GM23338 (cell line): ENCODE data around the gene KXD1. TPM values are rescaled to one million over a fixed set of nuclear protein-coding genes. Genes with fewer than 3 reads are reported as not detected.

ENCODE experiments used
- ATAC-seq: fragments of 200-7000 bp; cut with Tn5 transposase; 3 replicates; pipeline ENCODE4 v1.9.1; 2020
- DNase-seq: peaks from one replicate; pipeline ENCODE4 v3.0.0-alpha.2; 2015; ENCODE audit warnings: low spot score
- H2AFZ ChIP-seq: fragments of 200-600 bp; sonication (generic); 2 replicates; pipeline ENCODE4 v1.8.0; 2016; ENCODE audit warnings: antibody characterized with exemption, mild to moderate bottlenecking, moderate library complexity
- H3F3A ChIP-seq: fragments of 200-600 bp; sonication (generic); replicated peaks from 2 replicates; pipeline ENCODE4 v1.8.0; 2017; ENCODE audit warnings: antibody characterized with exemption, mixed run types, low read depth
- H3K27ac ChIP-seq: fragments of 200-600 bp; sonication (generic); 2 replicates; pipeline ENCODE4 v1.6.1; 2016; ENCODE audit warnings: low read depth
- H3K27me3 ChIP-seq: fragments of 200-600 bp; sonication (generic); 2 replicates; pipeline ENCODE4 v1.8.0; 2016; ENCODE audit warnings: mild to moderate bottlenecking, mixed run types, moderate library complexity; ENCODE audit not compliant: insufficient read depth
- H3K36me3 ChIP-seq: fragments of 200-600 bp; sonication (generic); 2 replicates; pipeline ENCODE4 v1.8.0; 2016; ENCODE audit warnings: mild to moderate bottlenecking; ENCODE audit not compliant: insufficient read depth
- H3K4me1 ChIP-seq: fragments of 200-600 bp; sonication (generic); 2 replicates; pipeline ENCODE4 v1.8.0; 2016; ENCODE audit warnings: mild to moderate bottlenecking, moderate library complexity; ENCODE audit not compliant: insufficient read depth
- H3K4me2 ChIP-seq: fragments of 200-600 bp; sonication (generic); 2 replicates; pipeline ENCODE4 v1.7.1; 2017; ENCODE audit warnings: mixed run types
- H3K4me3 ChIP-seq: fragments of 200-600 bp; sonication (generic); 2 replicates; pipeline ENCODE4 v1.6.1; 2016; ENCODE audit warnings: mixed run types
- H3K79me2 ChIP-seq: fragments of 200-600 bp; sonication (generic); replicated peaks from 2 replicates; pipeline ENCODE4 v1.8.0; 2017; ENCODE audit warnings: mild to moderate bottlenecking; ENCODE audit not compliant: insufficient read depth
- H3K9me2 ChIP-seq: fragments of 200-600 bp; sonication (generic); 2 replicates; pipeline ENCODE4 v1.8.0; 2017; ENCODE audit not compliant: insufficient read depth
- H4K20me1 ChIP-seq: fragments of 200-600 bp; sonication (generic); replicated peaks from 2 replicates; pipeline ENCODE4 v1.8.0; 2017; ENCODE audit warnings: mild to moderate bottlenecking; ENCODE audit not compliant: insufficient read depth
- H3K27ac Mint-ChIP-seq: 2 replicates; pipeline ENCODE4 v1.8.0; 2020; ENCODE audit warnings: inconsistent platforms, mild to moderate bottlenecking, moderate library complexity, mixed read lengths
- H3K27me3 Mint-ChIP-seq: 3 replicates; pipeline ENCODE4 v1.8.0; 2022; ENCODE audit warnings: low read depth, mild to moderate bottlenecking, moderate library complexity, mixed read lengths, inconsistent platforms; ENCODE audit not compliant: insufficient read depth, poor library complexity
- H3K36me3 Mint-ChIP-seq: 3 replicates; pipeline ENCODE4 v1.8.0; 2021; ENCODE audit warnings: low read depth, mild to moderate bottlenecking, inconsistent platforms, moderate library complexity, mixed read lengths
- H3K4me1 Mint-ChIP-seq: 3 replicates; pipeline ENCODE4 v1.8.0; 2020; ENCODE audit warnings: mild to moderate bottlenecking, inconsistent platforms, mixed read lengths
- H3K4me3 Mint-ChIP-seq: 3 replicates; pipeline ENCODE4 v1.8.0; 2021; ENCODE audit warnings: moderate library complexity, mild to moderate bottlenecking, inconsistent platforms, mixed read lengths
- H3K9me3 Mint-ChIP-seq: 3 replicates; pipeline ENCODE4 v1.8.0; 2020; ENCODE audit warnings: moderate library complexity, mild to moderate bottlenecking, inconsistent platforms, mixed read lengths
- CREB1 ChIP-seq: fragments of 250-450 bp; sonication (Bioruptor Pico); IDR thresholded peaks from 2 replicates; pipeline ENCODE4 v1.5.0; 2020; ENCODE audit warnings: low read depth, mild to moderate bottlenecking, moderate library complexity
- EZH2 ChIP-seq: fragments of 200-600 bp; sonication (generic); IDR thresholded peaks from one replicate; pipeline ENCODE4 v1.8.0; 2017; ENCODE audit warnings: antibody characterized with exemption, mild to moderate bottlenecking, low read depth; ENCODE audit not compliant: unreplicated experiment
- EZH2phosphoT487 ChIP-seq: fragments of 200-600 bp; sonication (generic); IDR thresholded peaks from one replicate; pipeline ENCODE4 v1.8.1; 2018; ENCODE audit warnings: antibody characterized with exemption; ENCODE audit not compliant: unreplicated experiment
- JUNB ChIP-seq: IDR thresholded peaks from one replicate; pipeline ENCODE4 v1.6.1; 2016; ENCODE audit warnings: antibody characterized with exemption; ENCODE audit not compliant: unreplicated experiment
- NANOG ChIP-seq: IDR thresholded peaks from 2 replicates; pipeline ENCODE4 v1.6.1; 2016; ENCODE audit warnings: antibody characterized with exemption, borderline replicate concordance
- POLR2AphosphoS5 ChIP-seq: IDR thresholded peaks from 2 replicates; pipeline ENCODE4 v1.6.1; 2016; ENCODE audit warnings: antibody characterized with exemption, low read depth
- STAT1 ChIP-seq: IDR thresholded peaks from one replicate; pipeline ENCODE4 v1.6.1; 2016; ENCODE audit warnings: antibody characterized with exemption; ENCODE audit not compliant: unreplicated experiment
- ZNF114 ChIP-seq: fragments of 250-450 bp; sonication (Bioruptor Pico); IDR thresholded peaks from 2 replicates; pipeline ENCODE4 v1.5.0; 2020; ENCODE audit warnings: mild to moderate bottlenecking, moderate library complexity
- ZNF331 ChIP-seq: fragments of 250-450 bp; sonication (Bioruptor Pico); IDR thresholded peaks from 2 replicates; pipeline ENCODE4 v1.5.0; 2020; ENCODE audit warnings: low read depth, mild to moderate bottlenecking, moderate library complexity
- polyA plus RNA-seq: library from polyadenylated mRNA; unstranded; fragments of >200 nt; fragmentation: Nextera tagmentation; extraction: Ambion mirVana; gene quantifications from 2 replicates; pipeline ENCODE4 v1.2.1, GENCODE V29; 2016
- total RNA-seq: library from RNA; depleted of rRNA; stranded (reverse); fragments of >200 nt; shearing (Covaris generic); gene quantifications from 2 replicates; pipeline ENCODE4 v1.2.3, GENCODE V29; 2014
- TF ChIP-seq, protein P1 (sequence below), 2 experiments: fragments of 200-600 bp in 1 of 2; sonication (generic) in 1 of 2; conservative IDR thresholded peaks; 2 replicates each; pipeline versions ENCODE4 v1.5.1 to v1.6.1; 2016 to 2017; ENCODE audit warnings: antibody characterized with exemption in 2 of 2, low read depth in 2 of 2, mild to moderate bottlenecking in 2 of 2, moderate library complexity in 1 of 2
- TF ChIP-seq, protein P2 (sequence below): IDR thresholded peaks from one replicate; pipeline ENCODE4 v1.6.1; 2018; ENCODE audit warnings: antibody characterized with exemption; ENCODE audit not compliant: unreplicated experiment
- TF ChIP-seq, protein P3 (sequence below): IDR thresholded peaks from 2 replicates; pipeline ENCODE4 v1.6.1; 2016; ENCODE audit warnings: antibody characterized with exemption
- TF ChIP-seq, protein P4 (sequence below): fragments of 250-450 bp; sonication (Bioruptor Pico); IDR thresholded peaks from 2 replicates; pipeline ENCODE4 v1.5.0; 2020; ENCODE audit warnings: mild to moderate bottlenecking, moderate library complexity

Gene KXD1
- total and polyA plus RNA-seq, 2 experiments from 2014 or later, result 108 to 164 TPM

DNA sequence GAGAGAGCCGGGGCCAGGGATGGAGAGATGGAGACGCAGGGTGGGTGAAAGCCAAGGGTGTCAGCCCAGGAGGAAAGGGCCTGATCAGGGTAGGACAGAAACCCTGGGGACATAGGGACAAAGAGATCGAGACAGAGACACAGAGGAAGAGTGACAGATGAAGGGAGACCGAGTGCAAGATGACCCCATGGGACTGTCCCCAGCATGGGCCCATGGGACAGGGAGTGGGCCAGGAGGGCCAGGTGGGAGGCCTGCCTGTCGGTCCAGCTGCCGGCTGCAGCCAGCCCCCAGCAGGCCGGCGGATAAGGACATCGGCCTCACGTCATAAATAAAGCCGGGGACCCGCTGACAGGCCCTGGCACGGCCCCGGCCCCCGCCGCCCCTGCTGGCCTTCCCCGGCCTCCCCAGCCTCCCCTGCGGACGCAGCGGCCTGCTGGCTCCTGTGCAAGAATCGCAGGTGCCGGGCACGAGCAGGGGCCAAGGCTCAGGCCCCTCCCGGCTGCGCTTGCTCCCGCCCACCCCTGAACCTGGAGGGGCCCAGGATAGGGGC is 37.2 kb downstream of the KXD1 start:
- ATAC-seq (no peak), DNase-seq (no peak)
- H3K27ac Mint-ChIP-seq, result peak overlapping the region; percentile 76
- H3K9me3 Mint-ChIP-seq, result 0 out of 3 replicates have a peak, but pooled peaks cover 4% of the 10 kb centered on the region
- H3K4me3 ChIP-seq, result peak overlapping the region; percentile 68
- H4K20me1 ChIP-seq, result no peaks in the 10 kb centered on the region; the same call in 1 of the 2 replicates
- no peaks in the 10 kb centered on the region for H3K9me2 ChIP-seq
- no peak for TF ChIP-seq POLR2AphosphoS5
- TF ChIP-seq, protein P1, sequence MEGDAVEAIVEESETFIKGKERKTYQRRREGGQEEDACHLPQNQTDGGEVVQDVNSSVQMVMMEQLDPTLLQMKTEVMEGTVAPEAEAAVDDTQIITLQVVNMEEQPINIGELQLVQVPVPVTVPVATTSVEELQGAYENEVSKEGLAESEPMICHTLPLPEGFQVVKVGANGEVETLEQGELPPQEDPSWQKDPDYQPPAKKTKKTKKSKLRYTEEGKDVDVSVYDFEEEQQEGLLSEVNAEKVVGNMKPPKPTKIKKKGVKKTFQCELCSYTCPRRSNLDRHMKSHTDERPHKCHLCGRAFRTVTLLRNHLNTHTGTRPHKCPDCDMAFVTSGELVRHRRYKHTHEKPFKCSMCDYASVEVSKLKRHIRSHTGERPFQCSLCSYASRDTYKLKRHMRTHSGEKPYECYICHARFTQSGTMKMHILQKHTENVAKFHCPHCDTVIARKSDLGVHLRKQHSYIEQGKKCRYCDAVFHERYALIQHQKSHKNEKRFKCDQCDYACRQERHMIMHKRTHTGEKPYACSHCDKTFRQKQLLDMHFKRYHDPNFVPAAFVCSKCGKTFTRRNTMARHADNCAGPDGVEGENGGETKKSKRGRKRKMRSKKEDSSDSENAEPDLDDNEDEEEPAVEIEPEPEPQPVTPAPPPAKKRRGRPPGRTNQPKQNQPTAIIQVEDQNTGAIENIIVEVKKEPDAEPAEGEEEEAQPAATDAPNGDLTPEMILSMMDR (conservative IDR thresholded peaks at IDR 0.05; ENCODE audit: low read depth in 2 of 2), result no peak
- no peak for TF ChIP-seq EZH2phosphoT487
- TF ChIP-seq NANOG, result no peak
- TF ChIP-seq ZNF114 (CRISPR knock-in tag), result no peak
- TF ChIP-seq, protein P2, sequence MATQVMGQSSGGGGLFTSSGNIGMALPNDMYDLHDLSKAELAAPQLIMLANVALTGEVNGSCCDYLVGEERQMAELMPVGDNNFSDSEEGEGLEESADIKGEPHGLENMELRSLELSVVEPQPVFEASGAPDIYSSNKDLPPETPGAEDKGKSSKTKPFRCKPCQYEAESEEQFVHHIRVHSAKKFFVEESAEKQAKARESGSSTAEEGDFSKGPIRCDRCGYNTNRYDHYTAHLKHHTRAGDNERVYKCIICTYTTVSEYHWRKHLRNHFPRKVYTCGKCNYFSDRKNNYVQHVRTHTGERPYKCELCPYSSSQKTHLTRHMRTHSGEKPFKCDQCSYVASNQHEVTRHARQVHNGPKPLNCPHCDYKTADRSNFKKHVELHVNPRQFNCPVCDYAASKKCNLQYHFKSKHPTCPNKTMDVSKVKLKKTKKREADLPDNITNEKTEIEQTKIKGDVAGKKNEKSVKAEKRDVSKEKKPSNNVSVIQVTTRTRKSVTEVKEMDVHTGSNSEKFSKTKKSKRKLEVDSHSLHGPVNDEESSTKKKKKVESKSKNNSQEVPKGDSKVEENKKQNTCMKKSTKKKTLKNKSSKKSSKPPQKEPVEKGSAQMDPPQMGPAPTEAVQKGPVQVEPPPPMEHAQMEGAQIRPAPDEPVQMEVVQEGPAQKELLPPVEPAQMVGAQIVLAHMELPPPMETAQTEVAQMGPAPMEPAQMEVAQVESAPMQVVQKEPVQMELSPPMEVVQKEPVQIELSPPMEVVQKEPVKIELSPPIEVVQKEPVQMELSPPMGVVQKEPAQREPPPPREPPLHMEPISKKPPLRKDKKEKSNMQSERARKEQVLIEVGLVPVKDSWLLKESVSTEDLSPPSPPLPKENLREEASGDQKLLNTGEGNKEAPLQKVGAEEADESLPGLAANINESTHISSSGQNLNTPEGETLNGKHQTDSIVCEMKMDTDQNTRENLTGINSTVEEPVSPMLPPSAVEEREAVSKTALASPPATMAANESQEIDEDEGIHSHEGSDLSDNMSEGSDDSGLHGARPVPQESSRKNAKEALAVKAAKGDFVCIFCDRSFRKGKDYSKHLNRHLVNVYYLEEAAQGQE, result no peak
- TF ChIP-seq, protein P3, sequence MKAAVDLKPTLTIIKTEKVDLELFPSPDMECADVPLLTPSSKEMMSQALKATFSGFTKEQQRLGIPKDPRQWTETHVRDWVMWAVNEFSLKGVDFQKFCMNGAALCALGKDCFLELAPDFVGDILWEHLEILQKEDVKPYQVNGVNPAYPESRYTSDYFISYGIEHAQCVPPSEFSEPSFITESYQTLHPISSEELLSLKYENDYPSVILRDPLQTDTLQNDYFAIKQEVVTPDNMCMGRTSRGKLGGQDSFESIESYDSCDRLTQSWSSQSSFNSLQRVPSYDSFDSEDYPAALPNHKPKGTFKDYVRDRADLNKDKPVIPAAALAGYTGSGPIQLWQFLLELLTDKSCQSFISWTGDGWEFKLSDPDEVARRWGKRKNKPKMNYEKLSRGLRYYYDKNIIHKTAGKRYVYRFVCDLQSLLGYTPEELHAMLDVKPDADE, result no peak
- TF ChIP-seq ZNF331, result no peak
- no peak for TF ChIP-seq CREB1 (CRISPR knock-in tag)
- TF ChIP-seq, protein P4, sequence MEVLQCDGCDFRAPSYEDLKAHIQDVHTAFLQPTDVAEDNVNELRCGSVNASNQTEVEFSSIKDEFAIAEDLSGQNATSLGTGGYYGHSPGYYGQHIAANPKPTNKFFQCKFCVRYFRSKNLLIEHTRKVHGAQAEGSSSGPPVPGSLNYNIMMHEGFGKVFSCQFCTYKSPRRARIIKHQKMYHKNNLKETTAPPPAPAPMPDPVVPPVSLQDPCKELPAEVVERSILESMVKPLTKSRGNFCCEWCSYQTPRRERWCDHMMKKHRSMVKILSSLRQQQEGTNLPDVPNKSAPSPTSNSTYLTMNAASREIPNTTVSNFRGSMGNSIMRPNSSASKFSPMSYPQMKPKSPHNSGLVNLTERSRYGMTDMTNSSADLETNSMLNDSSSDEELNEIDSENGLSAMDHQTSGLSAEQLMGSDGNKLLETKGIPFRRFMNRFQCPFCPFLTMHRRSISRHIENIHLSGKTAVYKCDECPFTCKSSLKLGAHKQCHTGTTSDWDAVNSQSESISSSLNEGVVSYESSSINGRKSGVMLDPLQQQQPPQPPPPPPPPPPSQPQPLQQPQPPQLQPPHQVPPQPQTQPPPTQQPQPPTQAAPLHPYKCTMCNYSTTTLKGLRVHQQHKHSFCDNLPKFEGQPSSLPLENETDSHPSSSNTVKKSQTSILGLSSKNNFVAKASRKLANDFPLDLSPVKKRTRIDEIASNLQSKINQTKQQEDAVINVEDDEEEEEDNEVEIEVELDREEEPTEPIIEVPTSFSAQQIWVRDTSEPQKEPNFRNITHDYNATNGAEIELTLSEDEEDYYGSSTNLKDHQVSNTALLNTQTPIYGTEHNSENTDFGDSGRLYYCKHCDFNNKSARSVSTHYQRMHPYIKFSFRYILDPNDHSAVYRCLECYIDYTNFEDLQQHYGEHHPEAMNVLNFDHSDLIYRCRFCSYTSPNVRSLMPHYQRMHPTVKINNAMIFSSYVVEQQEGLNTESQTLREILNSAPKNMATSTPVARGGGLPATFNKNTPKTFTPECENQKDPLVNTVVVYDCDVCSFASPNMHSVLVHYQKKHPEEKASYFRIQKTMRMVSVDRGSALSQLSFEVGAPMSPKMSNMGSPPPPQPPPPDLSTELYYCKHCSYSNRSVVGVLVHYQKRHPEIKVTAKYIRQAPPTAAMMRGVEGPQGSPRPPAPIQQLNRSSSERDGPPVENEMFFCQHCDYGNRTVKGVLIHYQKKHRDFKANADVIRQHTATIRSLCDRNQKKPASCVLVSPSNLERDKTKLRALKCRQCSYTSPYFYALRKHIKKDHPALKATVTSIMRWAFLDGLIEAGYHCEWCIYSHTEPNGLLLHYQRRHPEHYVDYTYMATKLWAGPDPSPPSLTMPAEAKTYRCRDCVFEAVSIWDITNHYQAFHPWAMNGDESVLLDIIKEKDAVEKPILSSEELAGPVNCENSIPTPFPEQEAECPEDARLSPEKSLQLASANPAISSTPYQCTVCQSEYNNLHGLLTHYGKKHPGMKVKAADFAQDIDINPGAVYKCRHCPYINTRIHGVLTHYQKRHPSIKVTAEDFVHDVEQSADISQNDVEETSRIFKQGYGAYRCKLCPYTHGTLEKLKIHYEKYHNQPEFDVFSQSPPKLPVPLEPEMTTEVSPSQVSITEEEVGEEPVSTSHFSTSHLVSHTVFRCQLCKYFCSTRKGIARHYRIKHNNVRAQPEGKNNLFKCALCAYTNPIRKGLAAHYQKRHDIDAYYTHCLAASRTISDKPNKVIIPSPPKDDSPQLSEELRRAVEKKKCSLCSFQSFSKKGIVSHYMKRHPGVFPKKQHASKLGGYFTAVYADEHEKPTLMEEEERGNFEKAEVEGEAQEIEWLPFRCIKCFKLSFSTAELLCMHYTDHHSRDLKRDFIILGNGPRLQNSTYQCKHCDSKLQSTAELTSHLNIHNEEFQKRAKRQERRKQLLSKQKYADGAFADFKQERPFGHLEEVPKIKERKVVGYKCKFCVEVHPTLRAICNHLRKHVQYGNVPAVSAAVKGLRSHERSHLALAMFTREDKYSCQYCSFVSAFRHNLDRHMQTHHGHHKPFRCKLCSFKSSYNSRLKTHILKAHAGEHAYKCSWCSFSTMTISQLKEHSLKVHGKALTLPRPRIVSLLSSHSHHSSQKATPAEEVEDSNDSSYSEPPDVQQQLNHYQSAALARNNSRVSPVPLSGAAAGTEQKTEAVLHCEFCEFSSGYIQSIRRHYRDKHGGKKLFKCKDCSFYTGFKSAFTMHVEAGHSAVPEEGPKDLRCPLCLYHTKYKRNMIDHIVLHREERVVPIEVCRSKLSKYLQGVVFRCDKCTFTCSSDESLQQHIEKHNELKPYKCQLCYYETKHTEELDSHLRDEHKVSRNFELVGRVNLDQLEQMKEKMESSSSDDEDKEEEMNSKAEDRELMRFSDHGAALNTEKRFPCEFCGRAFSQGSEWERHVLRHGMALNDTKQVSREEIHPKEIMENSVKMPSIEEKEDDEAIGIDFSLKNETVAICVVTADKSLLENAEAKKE (CRISPR knock-in tag), result no peak
- no peak for TF ChIP-seq EZH2
- no peak for TF ChIP-seq JUNB
- no peak for TF ChIP-seq STAT1
- peaks cover 3% of the 10 kb centered on the region; the same call in 1 of the 2 replicates for H3K79me2 ChIP-seq
- 0 out of 2 replicates have a peak overlapping the region, but pooled peaks have one; percentile 66 for H3K27ac ChIP-seq
- H3K4me1 ChIP-seq, result peaks cover 46% of the 10 kb centered on the region
- H3K36me3 ChIP-seq, result no peaks in the 10 kb centered on the region; the same call in 1 of the 2 replicates
- peak overlapping the region; percentile 94 for H3K4me2 ChIP-seq
- peaks cover 15% of the 10 kb centered on the region; the same call in 1 of the 2 replicates for H3K27me3 ChIP-seq
- H3K4me1 Mint-ChIP-seq, result peaks cover 46% of the 10 kb centered on the region
- peaks cover 17% of the 10 kb centered on the region for H3K36me3 Mint-ChIP-seq
- H3K4me3 Mint-ChIP-seq, result peak overlapping the region; percentile 79
- peaks cover 47% of the 10 kb centered on the region for H3F3A ChIP-seq
- H3K27me3 Mint-ChIP-seq, result peaks cover 51% of the 10 kb centered on the region
- H2AFZ ChIP-seq, result 0 out of 2 replicates have a peak overlapping the region, but pooled peaks have one; percentile 59
